Activated naive CD4-positive, alpha-beta T cell treated with anti-CD3 and anti-CD28 coated beads, Interleukin-2, amount 50 U/mL, for 24 hours (primary cell): ENCODE data around the gene AFAP1L2.

Experiments
- H3K27ac Mint-ChIP-seq: one replicate; pipeline ENCODE4 v1.8.0; 2021; ENCODE audit warnings: mild to moderate bottlenecking, mixed read lengths
- H3K27me3 Mint-ChIP-seq: one replicate; pipeline ENCODE4 v1.8.0; 2021; ENCODE audit warnings: mixed read lengths
- H3K36me3 Mint-ChIP-seq: one replicate; pipeline ENCODE4 v1.8.0; 2021; ENCODE audit warnings: mixed read lengths
- H3K4me1 Mint-ChIP-seq: one replicate; pipeline ENCODE4 v1.8.0; 2021; ENCODE audit warnings: mixed read lengths
- H3K4me3 Mint-ChIP-seq: one replicate; pipeline ENCODE4 v1.8.0; 2021; ENCODE audit warnings: mild to moderate bottlenecking, mixed read lengths
- H3K9me3 Mint-ChIP-seq: one replicate; pipeline ENCODE4 v1.8.0; 2021; ENCODE audit warnings: mixed read lengths

Gene AFAP1L2

DNA sequence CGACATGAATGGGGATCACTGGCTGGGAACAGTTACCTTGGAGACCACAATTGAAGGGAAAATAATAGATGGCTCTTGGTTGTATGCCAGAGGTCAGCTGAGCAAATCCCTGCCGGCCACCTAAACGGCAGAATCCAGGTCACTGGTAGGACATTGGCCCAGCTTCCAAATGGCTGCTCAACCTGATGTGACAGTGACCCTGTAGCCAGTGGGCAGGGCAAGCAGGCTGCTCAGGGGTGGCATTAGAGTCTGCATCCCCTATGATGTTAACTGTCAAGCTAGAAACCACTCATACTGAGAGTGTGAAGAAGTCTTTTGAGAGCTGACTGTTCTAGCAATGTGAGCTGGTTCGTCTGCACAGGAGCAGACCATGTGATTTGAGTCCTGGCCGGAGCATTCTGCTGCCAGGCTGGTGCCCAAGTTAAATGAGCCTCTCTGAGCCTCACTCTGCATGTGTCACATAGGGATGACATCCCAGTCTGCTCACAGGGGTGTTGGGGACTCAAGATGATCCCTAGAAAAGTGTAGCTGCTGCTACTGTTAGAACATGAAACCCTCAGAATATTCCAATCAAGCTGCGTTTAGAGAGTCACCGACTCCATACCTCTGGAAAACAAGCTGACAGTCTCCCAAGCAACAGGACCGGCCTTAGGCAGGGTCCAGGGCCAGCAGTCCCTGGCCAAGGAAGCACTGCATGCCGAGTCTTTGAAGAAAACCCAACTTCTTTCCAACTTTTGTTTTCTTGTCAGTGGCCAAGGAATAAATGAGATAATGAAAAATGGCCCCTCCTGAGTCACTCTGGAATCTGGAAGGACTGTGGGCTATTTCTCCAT is 95.6 kb downstream of the AFAP1L2 start:
- H3K4me1 Mint-ChIP-seq = peaks cover 9% of the 10 kb centered on the region
- H3K27me3 Mint-ChIP-seq = no peaks in the 10 kb centered on the region
- no peaks in the 10 kb centered on the region for H3K36me3 Mint-ChIP-seq
- no peak overlapping the region for H3K4me3 Mint-ChIP-seq
- H3K27ac Mint-ChIP-seq = no peak overlapping the region
- no peaks in the 10 kb centered on the region for H3K9me3 Mint-ChIP-seq

DNA sequence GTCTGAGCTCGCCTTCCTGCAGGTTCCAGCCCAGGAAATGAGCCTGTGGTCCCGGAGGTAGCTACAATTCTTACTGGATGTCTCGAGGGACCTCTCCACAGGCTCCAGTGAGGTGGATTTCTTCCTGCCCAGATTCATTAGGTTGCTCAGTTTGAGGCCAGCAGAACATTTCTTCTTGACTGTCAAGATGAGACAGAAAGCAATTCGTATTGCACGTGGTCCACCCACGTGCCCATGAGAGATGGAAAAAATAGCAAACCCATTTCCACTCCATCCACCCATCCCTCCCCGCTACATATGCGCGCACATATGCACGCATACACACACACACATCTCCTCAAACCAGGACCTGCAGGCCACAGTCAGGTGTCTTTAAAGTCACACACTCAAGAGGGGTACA is 96.6 kb downstream of the AFAP1L2 start:
- H3K27me3 Mint-ChIP-seq = no peaks in the 10 kb centered on the region
- no peak overlapping the region for H3K4me3 Mint-ChIP-seq
- H3K27ac Mint-ChIP-seq = no peak overlapping the region
- H3K36me3 Mint-ChIP-seq = no peaks in the 10 kb centered on the region
- H3K9me3 Mint-ChIP-seq = no peaks in the 10 kb centered on the region
- H3K4me1 Mint-ChIP-seq = peaks cover 11% of the 10 kb centered on the region

DNA sequence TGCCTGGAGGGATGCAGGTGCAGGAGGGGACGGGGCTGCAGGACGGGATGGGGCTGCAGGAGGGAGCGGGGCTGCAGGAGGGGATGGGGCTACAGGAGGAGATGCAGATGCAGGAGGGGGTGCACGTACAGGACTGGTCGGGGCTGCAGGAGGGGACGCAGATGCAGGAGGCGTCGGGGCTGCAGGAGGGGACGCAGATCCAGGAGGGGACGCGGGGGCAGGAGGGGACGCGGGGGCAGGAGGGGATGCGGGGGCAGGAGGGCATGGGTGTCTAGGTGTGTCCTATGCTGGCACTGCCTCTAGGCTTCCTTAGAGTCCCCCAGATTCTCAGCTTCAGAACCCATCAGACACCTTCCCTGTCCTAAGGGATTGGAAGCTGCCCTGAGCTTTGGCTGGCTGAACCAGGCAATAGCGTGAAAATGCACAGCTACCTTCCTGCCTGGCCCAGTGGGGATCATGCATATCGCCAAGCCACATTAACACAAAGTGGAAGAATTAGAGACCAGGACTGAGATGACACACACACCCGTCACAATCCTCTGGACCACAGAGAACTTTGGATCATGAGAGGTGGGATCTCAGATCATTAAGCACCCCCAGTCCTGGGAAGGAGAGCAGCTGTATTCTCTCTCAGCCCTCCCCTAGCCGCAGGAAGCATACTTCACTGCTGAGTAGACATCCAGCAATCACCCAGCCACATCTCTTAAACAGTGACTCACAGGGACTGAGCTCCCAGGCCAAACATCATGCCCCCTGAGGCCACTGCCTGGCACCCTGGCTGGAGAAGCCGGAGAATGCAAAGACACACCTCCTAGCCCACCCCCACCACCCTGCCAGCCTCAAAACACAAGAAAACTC is 98.0 kb downstream of the AFAP1L2 start:
- Mint-ChIP-seq H3K27me3 (no peaks in the 10 kb centered on the region), H3K9me3 (no peaks in the 10 kb centered on the region), H3K36me3 (no peaks in the 10 kb centered on the region), H3K4me3 (no peak overlapping the region), H3K27ac (no peak overlapping the region), H3K4me1 (peaks cover 11% of the 10 kb centered on the region)

DNA sequence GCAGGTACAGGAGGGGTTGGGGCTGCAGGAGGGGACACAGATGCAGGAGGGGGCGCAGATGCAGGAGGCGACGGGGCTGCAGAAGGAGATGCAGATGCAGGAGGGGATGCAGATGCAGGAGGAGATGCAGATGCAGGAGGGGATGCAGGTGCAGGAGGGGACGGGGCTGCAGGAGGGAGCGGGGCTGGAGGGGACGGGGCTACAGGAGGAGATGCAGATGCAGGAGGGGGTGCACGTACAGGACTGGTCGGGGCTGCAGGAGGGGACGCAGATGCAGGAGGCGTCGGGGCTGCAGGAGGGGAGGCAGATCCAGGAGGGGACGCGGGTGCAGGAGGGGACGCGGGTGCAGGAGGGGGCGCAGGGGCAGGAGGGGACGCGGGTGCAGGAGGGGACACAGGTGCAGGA is 98.8 kb downstream of the AFAP1L2 start:
- Mint-ChIP-seq H3K4me3 (peak overlapping the region; percentile 98), H3K9me3 (no peaks in the 10 kb centered on the region), H3K36me3 (no peaks in the 10 kb centered on the region), H3K27ac (no peak overlapping the region), H3K27me3 (no peaks in the 10 kb centered on the region), H3K4me1 (peaks cover 11% of the 10 kb centered on the region)

DNA sequence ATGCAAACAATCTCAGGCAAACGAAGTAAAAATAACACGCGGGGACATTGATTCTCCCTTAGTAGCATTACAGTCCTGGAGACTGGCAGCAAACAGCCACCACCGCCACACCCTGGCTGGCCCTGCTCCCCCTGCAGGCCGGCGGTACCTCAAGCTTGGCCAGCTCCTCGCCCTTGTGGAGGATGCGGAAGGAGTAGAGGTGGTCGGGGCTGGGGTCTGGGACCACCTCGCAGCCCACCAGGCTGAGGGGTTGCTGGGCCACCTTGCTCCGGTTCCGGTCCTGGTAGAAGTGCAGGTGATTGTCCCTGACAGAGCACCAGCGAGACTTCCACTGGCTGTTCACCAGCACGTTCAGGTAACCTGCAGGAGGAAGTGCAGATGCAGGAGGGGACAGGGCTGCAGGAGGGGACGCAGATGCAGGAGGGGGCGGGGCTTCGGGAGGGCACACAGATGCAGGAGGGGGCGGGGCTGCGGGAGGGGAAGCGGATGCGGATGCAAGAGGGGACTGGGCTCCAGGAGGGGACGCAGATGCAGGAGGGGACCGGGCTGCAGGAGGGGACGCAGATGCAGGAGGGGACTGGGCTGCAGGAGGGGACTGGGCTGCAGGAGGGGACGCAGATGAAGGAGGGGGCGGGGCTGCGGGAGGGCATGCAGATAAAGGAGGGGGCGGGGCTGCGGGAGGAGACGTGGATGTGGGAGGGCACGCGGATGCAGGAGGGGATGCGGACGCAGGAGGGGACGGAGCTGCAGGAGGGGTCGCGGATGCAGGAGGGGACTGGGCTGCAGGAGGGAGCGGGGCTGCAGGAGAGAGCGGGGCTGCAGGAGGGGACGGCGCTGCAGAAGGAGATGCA is 99.5 kb downstream of the AFAP1L2 start:
- H3K4me1 Mint-ChIP-seq = peaks cover 11% of the 10 kb centered on the region
- H3K36me3 Mint-ChIP-seq = no peaks in the 10 kb centered on the region
- H3K9me3 Mint-ChIP-seq = no peaks in the 10 kb centered on the region
- H3K27me3 Mint-ChIP-seq = no peaks in the 10 kb centered on the region
- H3K27ac Mint-ChIP-seq = peak overlapping the region; percentile 79
- H3K4me3 Mint-ChIP-seq = peak overlapping the region; percentile 98

DNA sequence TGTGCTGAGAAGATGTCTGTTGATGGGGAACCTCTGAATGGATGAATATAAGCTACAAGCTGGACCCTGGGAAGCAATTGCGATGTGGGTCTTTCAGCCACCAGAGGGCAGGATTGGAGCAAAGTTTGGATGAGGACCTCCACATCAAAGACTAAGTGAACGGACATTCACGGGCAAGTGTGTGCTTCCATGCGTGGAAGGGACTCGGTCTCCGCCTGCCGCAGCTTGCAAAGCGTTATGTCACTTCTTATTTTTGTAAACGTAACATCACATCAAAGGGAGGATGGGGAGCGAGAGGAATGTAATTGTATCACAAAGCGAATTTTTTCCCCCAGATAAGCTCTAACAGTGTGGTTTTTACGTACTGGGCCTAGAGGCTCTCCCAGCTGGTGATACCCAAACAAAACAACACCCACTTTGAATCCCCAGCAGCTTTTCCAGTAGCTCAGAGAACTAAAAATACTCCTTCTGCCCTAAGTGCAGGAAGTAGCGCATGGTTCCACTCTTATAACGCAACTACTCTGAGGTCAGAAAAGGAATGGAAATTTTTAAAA is 100.2 kb downstream of the AFAP1L2 start:
- H3K27ac Mint-ChIP-seq = peak overlapping the region; percentile 79
- peaks cover 1% of the 10 kb centered on the region for H3K36me3 Mint-ChIP-seq
- no peaks in the 10 kb centered on the region for H3K27me3 Mint-ChIP-seq
- peaks cover 11% of the 10 kb centered on the region for H3K4me1 Mint-ChIP-seq
- peak overlapping the region; percentile 98 for H3K4me3 Mint-ChIP-seq
- H3K9me3 Mint-ChIP-seq = no peaks in the 10 kb centered on the region

DNA sequence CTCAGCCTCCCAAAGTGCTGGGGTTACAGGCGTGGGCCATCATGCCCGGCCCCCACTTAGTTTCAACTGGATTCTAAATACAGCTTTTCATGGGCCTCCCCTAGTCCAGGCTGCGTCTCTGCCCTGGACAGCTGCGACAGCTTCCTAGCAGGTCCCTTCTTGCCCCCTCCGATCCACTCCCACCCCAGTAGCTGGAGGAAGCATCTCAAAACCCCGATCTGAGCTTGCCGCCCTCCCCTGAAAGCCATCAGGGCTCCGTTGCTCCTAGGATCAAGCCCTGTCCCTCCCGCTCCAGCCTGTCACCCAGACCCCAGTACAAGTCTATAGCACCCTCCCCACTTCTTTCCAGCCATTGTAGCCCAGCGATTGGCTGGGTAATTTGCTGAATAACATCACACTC is 100.7 kb downstream of the AFAP1L2 start:
- Mint-ChIP-seq H3K4me1 (peaks cover 11% of the 10 kb centered on the region), H3K9me3 (no peaks in the 10 kb centered on the region), H3K4me3 (peak overlapping the region; percentile 98), H3K27me3 (no peaks in the 10 kb centered on the region), H3K36me3 (peaks cover 1% of the 10 kb centered on the region), H3K27ac (no peak overlapping the region)

DNA sequence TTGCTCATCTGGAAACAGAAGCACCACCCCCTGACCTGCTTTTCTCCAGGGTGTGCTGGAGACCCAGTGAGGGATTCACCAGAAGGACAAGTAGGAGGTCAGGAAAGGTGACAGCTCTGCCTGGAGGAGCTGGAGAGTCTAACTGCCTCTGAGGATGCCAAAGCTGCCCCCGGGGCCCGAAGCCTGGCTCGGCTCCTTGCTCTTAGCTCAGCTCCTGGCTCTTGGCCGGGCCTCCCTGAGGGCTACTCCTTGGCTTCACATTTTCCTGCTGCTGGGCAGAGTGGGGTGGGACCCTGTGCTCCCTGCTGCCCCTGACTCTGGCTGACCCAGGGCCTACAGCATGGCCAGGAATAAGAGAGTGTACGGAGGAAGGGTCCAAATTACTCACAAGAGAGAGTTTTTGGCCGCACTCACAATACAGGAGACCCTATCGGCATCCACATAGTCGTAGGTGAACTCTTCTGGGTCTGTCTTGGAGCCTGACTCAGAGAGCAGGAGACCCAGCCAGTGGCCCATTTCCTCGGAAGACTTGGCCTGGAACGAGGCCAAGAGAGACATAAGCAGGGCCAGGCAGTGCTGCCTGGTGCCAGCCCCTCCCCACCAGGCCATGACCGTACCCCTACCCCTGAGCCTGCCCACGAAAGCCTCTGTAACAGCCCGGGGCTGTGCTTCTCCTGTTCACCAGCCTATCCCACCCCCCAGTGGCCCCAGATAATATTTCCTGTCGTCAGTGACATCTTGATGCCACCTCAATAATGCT is 102.2 kb downstream of the AFAP1L2 start:
- H3K36me3 Mint-ChIP-seq = peaks cover 6% of the 10 kb centered on the region
- H3K4me3 Mint-ChIP-seq = no peak overlapping the region
- no peaks in the 10 kb centered on the region for H3K9me3 Mint-ChIP-seq
- no peak overlapping the region for H3K27ac Mint-ChIP-seq
- H3K4me1 Mint-ChIP-seq = peaks cover 11% of the 10 kb centered on the region
- no peaks in the 10 kb centered on the region for H3K27me3 Mint-ChIP-seq

DNA sequence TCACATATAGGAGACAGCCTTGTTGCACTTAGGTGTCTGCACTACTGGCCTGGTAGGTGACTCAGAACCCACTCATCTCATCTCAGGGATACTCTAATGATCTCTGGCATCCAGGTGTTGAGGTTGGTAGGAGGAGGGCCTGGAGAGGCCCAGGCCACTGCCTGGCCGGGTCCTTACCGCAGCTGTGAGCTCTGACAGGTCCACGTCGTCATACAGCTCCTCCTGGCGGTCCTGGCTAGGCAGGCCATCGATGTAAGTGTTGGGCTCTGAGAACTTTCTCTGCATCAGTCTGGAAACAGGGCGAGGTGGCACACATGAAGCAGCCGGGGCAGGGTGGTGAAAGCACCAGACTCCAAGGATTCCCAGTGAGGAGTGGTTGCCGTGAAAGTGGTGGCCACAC is 103.1 kb downstream of the AFAP1L2 start:
- no peak overlapping the region for H3K27ac Mint-ChIP-seq
- H3K4me1 Mint-ChIP-seq = peaks cover 11% of the 10 kb centered on the region
- no peaks in the 10 kb centered on the region for H3K27me3 Mint-ChIP-seq
- no peak overlapping the region for H3K4me3 Mint-ChIP-seq
- peaks cover 2% of the 10 kb centered on the region for H3K9me3 Mint-ChIP-seq
- H3K36me3 Mint-ChIP-seq = peaks cover 14% of the 10 kb centered on the region

DNA sequence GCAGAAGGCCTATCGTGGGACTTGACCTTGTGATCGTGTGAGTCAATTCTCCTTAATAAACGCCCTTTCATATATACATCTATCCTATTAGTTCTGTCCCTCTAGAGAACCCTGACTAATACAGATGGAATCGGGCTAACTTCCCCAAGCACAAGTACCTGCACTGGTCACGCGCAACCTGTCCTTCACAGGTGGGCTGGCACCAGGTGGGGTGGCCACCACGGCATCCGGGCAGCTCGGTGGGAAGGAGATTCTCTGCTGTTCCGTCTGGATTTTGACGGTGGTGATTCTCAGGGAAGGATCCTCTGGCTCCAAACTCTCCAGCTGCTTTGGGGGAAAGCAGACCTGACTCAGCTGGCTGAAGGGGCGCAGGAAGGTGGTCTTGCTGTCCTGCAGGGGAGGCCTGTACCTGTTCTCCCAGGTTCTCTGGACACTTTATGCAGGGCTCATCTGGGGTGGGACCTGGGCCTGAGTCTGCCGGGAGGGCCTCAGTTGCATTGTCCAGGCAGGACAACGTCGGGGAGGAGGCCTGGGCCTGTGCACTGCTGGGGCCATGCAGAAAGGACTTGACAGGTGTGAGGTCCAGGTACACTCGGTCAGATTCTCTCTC is 104.2 kb downstream of the AFAP1L2 start:
- peaks cover 6% of the 10 kb centered on the region for H3K9me3 Mint-ChIP-seq
- H3K36me3 Mint-ChIP-seq = peaks cover 24% of the 10 kb centered on the region
- no peak overlapping the region for H3K27ac Mint-ChIP-seq
- no peaks in the 10 kb centered on the region for H3K27me3 Mint-ChIP-seq
- H3K4me1 Mint-ChIP-seq = peaks cover 11% of the 10 kb centered on the region
- no peak overlapping the region for H3K4me3 Mint-ChIP-seq

DNA sequence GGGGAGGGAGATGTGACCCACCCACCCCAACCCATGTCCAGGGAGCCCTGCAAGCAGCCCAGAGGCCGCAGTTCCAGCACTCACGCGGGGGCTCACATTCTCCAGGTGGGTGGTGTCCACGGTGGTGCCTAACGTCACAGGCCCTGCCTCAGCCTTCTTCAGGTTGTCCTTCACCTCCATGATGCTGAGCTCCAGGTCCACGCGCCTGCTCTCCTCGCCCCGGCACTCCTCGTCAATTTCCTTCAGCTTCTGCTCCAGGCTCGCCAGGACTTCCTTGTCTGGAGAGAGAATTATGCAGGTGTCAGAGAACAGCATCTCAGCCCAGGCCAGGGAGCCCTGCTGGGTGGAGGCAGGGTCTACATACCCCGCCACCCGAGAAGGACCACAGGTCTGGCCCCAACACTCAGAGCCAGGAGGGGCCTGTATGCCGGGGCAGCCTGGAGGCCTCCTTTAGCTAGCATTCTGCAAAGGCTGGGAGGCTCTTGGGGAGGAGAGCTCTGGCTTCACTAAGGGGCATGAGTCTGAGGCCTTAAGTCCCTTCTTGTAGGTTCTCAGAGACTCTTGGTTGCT is 107.1 kb downstream of the AFAP1L2 start:
- Mint-ChIP-seq H3K4me3 (no peak overlapping the region), H3K36me3 (peaks cover 29% of the 10 kb centered on the region), H3K27me3 (no peaks in the 10 kb centered on the region), H3K27ac (no peak overlapping the region), H3K4me1 (no peaks in the 10 kb centered on the region), H3K9me3 (peaks cover 6% of the 10 kb centered on the region)

DNA sequence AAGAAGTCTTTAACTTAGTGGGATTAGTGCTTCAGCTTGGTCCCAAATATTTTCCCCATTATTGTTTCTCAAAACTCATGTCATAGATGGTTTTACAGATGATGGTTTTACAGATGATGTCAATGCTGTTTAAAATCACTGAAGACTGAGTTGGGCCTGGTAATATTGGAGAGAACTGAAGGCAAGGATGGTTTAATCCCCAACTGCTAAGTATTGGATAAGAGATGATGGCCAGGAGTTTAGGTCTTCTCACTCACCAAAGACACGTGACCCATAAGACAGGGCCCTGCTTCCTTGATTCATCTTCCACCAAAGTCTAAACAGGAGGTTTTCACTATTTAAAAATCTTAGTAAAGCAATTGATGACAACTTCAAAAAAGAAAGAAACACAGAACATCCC is 108.9 kb downstream of the AFAP1L2 start:
- Mint-ChIP-seq H3K27ac (no peak overlapping the region), H3K36me3 (peaks cover 29% of the 10 kb centered on the region), H3K4me3 (no peak overlapping the region)

DNA sequence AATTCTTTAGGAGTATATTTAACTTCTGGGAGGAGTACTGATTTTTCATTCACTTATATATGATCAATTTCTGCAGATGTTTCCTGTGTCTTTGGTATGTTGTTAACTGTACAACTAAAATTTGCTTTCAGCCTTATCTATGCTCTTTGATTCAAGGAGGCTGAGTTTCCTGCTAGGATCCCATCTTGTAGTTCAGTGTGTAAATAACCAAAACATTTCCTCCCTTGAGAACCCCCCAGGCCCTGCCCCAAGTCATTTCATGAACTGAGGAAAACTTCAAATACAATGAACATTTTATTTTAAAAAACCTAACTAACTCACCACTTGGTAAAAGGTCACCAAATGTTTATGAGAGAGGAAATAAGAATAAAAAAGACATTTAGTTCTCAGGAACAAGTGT is 109.8 kb downstream of the AFAP1L2 start:
- no peaks in the 10 kb centered on the region for H3K4me1 Mint-ChIP-seq
- no peak overlapping the region for H3K27ac Mint-ChIP-seq
- H3K36me3 Mint-ChIP-seq = peaks cover 29% of the 10 kb centered on the region
- no peaks in the 10 kb centered on the region for H3K27me3 Mint-ChIP-seq
- peaks cover 6% of the 10 kb centered on the region for H3K9me3 Mint-ChIP-seq
- no peak overlapping the region for H3K4me3 Mint-ChIP-seq

More for the DNA sequence above, 108.9 kb downstream of the AFAP1L2 start:
- Mint-ChIP-seq H3K9me3 (peaks cover 6% of the 10 kb centered on the region), H3K4me1 (no peaks in the 10 kb centered on the region), H3K27me3 (no peaks in the 10 kb centered on the region)

DNA sequence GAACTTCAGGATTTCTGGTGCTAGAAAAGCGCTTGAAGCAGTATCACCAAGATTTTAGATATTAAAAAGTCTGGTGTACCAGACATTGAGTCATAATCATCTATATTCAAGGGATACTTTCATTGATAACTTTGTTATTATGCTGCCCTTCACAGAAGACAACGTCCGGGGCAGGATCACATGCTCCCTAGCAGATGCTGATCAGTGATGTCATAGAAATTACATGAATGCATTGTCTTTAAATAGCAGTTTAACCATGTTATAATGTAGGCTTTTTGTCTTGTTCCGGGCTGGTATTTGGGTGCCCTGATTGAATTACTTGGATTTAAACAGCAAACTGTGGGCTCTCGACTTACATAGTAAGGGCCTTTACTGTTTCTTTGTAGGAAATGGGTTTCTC is 111.2 kb downstream of the AFAP1L2 start:
- H3K9me3 Mint-ChIP-seq = peaks cover 6% of the 10 kb centered on the region

More for the DNA sequence above, 111.2 kb downstream of the AFAP1L2 start:
- Mint-ChIP-seq H3K4me3 (no peak overlapping the region), H3K36me3 (peaks cover 28% of the 10 kb centered on the region), H3K4me1 (no peaks in the 10 kb centered on the region), H3K27me3 (no peaks in the 10 kb centered on the region), H3K27ac (no peak overlapping the region)
